Measurements from ENCODE around the gene NR2C2AP.

- TF ChIP-seq POLR2AphosphoS5 (IDR thresholded peaks at IDR 0.05; ENCODE audit: borderline replicate concordance, low read depth, low read length) (peak; percentile 64; the same call in 1 of the 2 replicates), EZH2 (IDR thresholded peaks at IDR 0.05) (no peak), FOXP2 (optimal IDR thresholded peaks at IDR 0.05; ENCODE audit: control extremely low read depth, extremely low read length, insufficient read depth) (no peak)
Measured at GRCh38 chr19:19192910-19193423, 10.2 kb downstream of the NR2C2AP start.

Measured in SK-N-MC (cell line).